ENCODE results near the gene C2CD3.

Gene C2CD3

DNA sequence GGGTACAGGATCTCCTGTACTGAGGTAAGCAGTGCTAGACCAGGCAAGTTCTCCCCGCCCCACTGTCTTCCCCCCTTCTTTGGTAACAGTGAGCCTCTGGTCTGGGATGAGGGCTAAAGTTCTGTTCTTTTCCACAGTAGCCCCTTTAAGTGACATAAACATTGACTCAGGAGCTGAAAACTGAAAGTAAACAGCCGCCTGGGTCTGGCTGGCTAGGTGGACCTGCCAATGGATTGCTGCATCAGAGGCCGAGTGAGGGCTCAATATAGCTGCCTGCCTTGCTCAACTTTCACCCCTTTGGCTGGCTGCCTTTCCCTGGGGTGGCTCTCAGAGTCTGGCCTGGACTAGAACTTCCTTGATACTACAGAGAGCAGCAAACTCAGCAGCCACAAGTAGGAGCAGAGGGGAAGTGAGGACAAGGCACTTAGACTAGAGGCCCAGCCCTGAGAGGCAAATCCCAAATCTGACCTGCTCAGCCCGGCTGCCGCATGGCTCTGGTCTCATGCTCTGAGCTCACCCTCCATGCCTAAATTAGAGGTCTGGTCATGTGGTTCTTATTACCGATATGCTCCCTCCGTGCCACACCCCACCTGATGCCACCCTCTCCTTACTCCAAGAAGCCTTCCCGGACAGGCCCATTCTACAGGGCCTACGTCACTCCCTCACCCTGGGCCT is 152.3 kb downstream of the C2CD3 start:
- DNase-seq (ENCODE audit: low read depth), result no peak

DNA sequence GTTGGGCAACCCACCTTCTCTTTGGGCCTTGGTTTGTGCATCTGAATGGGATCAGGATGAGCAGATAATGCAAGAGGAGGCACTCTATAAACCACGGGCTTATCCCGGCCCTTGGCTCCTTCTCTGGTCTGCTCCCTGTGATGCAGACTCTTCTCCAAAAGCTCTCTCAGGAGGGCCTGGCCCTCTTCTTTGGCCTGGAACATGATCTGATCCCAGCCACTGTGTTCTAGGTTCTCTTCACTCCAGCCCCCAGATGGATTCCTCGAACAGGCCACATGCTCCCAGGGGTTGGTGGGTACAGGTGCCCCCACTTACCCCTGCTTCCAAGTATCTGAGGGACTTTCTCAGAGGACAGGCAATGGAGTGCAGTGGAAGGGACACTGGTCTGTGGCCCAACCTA is 153.2 kb downstream of the C2CD3 start:
- no peak for DNase-seq (ENCODE audit: low read depth)

DNA sequence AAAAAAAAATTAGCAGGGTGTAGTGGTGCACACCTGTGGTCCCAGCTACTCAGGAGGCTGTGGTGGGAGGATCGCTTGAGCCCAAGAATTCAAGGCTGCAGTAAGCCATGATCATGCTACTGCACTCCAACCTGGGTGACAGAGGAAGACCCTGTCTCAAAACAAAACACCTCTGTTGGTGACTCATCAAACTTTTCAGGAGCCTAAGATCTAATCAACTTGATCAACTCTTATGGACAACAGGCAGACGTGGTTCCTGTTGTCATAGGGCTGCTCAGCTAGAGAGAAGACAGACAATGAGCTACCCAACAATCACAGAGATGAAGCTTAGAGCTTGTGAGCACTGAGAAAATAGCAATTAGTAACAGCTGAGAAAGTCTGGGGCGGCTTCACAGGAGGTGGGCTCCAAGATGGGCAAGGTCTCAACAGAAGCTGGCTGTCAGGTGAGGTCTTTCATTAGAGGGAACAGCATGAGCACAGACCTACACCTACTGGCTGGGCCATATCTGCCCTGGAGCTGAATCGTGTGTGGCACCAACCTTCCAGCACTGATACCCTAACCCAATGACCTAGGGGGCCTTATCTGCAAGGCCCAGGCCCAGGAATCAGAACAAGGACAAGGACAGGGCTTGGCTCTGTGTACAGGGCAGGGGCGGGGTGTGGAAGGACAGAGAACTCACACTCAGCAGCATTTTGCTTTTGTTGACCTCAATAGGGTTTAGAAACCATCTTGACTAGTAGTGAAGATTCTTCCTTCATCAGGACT is 154.7 kb downstream of the C2CD3 start:
- no peak for DNase-seq (ENCODE audit: low read depth)

GRCh38 chr11:74014880-74015279 is 155.9 kb downstream of the C2CD3 start:
- no peak for DNase-seq (ENCODE audit: low read depth)

DNA sequence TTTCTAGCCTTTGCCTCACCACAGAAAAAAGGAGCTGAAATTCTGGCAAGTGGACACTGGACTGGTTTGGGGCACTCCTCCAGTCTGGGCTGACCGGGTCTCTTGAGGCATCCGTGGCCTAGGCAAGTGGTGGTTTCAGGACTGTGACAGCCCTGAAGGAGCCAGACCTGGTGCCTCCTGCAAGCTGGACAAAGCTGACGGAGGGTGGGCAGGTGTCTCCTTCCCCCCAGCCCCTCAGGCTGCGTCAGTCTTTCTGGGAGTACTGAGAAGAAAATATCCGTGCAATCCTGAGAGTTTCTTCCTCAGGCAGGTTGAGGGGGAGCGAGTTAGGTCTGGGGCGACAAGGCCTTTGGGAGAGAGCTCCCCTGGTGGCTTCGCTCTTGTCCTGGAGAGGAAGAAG is 157.7 kb downstream of the C2CD3 start:
- no peak for DNase-seq (ENCODE audit: low read depth)

- no peak for DNase-seq (ENCODE audit: low read depth)
Observed at GRCh38 chr11:74012074-74012809, 158.6 kb downstream of the C2CD3 start.

GRCh38 chr11:74011360-74012073 is 159.3 kb downstream of the C2CD3 start:
- DNase-seq (ENCODE audit: low read depth), result peak; percentile 33

DNA sequence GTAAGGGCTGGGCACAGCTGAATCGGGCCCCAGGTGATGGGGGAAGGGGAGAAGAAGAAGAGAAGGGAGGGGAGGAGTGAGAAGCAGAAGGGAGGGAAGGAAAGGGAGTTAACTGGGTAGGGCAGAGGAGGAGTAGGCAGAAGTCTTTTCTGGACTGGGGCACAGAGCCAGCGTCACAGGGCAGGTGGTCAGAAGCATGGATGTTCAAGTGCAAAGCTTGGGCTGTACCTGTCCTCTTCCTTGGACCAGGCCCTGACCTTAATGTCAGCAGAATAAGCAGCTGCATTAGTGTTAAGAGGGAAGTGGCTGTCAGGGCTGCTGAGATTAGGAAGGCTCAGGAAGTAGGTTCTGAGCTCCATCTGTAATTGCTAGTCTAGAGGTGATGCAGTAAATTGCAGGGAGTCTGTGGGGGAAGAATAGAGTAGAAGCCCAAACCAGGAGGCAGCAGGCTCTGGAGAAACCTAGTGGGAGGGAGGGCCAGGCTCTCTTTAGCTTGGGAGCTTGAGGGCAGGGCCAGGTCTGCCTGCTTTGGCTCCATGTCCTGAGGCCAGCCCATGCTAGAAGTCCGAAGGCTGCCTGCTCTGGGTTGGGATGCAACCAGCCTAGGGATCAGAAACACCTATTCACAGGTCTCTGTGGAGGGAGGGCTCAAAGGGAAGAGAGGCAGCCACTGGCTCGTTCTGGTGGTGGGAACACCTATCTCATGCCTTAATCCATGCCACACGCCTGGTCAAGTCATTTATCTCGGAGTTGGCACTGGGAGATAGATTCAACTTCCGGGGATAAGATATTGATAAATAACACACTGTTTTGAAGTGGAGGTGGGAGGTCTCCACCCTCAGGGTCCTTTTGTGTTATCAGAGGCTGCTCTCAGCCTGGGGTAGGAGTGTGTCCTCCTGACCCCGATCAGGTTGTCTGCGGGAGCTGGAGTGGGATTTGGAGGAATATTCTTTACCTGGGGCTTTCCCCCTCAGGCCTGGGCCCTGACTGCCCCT is 160.2 kb downstream of the C2CD3 start:
- DNase-seq (ENCODE audit: low read depth), result no peak

- no peak for DNase-seq (ENCODE audit: low read depth)
Observed at GRCh38 chr11:74009675-74010305, 161.0 kb downstream of the C2CD3 start.

DNA sequence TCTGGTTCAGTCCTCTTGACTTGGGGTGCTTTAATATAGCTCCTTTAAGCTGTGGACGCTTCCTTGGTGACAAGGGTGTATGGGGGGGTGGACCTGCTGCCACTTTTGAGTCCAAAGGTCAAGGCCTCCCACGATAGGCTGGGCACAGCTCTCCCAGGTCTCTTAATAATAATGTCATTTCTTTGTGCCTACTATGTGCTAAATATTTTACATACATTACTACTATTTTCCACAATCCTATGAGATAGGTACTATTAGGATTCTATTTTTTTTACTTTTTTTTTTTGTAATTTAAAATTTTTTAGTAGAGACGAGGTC is 161.6 kb downstream of the C2CD3 start:
- no peak for DNase-seq (ENCODE audit: low read depth)

- no peak for DNase-seq (ENCODE audit: low read depth)
Observed at GRCh38 chr11:74008373-74009229, 162.2 kb downstream of the C2CD3 start, which contains the start of gene UCP3. TSS of gene UCP3 (minus strand) at chr11:74009085. CDS start at chr11:74007042, 2,043 bp downstream.

DNA sequence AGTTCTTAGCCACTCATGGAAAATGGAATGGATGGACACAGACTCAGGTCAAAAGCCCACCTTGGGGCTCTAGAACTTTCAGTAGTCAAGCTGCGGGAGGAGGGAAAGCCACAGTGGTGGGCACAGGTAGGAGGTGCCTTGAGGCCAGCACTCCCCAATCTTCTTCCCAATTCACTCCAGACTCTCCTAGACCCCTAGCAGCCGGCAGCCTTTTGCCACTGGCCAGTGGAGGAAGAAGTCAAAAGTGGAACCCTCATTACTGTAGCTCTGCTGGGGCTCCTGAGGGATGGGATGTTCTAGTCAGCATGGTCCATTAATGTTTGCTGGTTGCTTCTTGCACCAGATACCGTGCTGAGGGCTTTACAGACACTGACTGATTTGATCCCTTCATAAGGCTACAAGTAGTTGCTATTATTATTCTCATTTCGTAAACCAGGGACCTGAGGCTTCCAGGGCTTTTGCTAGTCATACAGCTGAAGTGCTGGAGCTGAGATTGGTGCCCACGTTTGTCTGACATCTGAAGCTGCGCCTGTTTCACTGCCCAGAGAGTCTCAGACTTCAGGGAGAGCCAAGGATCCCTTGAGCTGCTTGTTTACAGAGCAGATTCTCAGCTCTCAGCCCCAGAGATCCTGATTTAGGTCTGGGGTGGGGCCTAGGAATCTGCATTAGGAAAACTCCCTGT is 163.0 kb downstream of the C2CD3 start:
- no peak for DNase-seq (ENCODE audit: low read depth)

DNA sequence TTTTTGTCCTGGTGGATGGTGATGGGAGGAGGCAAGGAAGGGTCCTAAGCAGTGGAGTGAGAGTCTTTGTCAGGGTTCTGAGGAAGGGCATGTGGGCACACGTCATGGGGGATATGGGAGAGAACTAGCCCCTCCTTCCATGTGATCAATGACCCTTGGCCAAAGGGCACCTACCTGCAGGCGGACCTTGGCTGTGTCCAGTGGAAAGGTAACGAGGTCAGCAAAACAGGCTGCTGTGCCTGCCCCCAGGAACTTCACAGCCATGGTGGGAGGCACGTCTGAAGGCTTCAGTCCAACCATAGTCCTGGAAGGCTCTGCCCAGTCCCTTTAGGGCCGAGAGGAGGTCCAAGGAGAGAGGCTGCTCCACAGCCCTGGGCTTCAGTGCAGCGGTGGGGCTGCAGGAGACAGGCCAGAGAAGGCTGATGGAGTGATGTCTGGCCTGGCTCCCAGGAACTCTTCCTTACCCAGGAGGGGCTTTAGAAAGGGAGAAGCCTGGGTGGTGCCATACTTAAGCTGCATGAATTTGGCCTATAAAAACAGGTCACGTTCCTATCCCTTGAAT is 164.0 kb downstream of the C2CD3 start:
- no peak for DNase-seq (ENCODE audit: low read depth)

DNA sequence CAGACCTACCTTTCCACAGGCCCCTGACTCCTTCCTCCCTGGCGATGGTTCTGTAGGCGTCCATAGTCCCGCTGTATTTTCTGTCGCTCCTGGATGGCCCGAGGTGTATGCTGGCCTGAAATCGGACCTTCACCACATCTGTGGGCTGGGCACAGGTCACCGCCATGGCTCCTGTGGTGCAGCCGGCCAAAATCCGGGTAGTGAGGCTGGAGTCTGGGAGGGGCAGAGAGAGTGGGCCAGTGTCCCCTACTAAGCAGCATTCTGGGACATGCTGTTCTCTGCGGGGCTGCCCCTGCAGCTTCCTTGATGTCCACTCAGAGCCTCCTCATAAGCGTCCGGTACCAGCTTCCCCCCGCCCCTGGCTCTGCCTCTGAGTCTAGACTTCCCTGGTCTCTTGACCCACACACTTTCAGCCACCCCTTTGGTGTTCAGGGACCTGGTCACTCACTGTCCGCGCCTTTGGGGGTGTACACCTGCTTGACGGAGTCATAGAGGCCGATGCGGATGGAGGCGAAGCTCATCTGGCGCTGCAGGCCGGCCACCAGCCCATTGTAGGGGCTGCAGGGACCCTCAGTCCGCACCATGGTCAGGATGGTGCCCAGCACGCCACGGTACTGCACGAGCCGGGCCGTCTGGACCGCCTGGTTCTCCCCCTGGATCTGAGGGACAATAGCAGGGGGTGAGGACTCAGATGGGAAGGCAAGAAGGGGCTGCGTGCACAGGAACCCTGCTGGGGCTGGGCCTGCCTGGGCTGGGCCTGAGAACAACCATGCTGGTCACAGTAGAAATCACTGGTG is 164.9 kb downstream of the C2CD3 start:
- DNase-seq (ENCODE audit: low read depth), result no peak

DNA sequence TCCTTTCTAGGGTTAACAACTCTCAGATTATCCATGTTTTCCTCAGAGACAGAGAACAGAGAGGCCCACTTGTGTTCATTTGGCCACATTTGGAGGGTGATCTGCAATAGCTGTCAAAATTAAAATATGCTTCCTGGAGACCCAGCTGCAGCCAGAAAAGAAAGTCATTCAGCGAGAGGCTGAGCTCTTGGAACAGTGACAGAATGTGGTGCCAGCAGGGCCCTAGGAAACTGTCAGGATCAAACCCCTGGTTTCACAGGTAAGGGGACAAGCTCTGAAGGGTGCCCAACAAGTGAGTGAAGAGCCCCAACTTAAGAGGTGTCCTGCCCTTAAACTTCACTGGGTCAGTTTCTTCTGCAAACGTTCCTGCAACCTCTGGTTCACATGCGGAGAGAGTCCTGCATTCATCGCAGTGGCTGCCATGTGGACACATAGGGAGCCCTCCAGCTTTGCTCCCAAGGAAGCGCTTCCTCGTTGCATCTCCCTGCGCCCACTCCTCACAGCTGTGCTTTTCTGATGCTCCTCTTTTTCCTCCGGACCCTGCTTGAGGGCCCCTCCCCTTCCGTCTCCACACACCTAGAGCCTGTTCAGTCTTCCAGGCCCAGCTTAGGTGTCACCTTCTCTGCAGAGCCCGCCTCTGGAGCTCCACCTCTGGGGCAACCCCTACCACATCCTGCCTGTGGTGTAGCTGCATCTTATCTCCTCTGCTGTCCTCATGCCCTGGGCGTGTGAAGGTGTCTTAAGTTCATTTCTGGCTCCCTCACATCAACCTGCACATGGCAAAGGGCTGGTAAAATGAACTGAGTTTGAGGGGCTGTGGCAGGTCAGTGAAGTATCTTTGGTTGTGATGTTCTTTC is 165.8 kb downstream of the C2CD3 start:
- peak; percentile 60 for DNase-seq (ENCODE audit: low read depth)

DNA sequence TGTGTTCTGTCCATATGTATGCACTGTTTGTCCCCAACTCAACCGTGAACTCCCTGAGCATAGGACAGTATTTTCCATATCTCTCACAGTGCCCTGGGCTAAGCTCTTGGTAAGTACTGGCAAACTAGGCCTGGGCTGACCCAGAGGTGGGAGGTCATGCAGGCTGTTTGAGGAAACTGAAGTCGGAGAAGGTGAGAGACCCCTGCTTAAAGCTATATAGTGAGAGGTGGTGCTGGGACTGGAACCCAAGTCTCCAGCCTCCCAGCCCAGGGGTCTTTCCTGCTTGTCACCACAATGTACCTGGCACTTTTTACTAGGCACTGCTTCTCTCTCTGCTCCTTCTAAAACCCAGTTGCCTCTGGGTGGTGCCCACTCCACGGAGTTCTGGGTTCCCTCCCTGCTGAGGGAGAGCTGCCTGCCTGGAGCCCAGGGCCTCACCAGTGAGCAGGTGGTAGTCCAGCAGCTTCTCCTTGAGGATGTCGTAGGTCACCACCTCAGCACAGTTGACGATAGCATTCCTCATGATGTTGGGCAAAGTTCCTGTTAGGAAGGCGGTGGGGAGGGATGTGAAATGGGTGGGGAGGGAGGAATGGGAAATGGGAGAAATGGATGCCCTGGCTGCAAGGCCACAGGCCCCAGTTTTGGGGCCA is 166.6 kb downstream of the C2CD3 start:
- DNase-seq (ENCODE audit: low read depth), result no peak
